ENCODE data around the gene GTF2E1.
A peak's percentile ranks its signal among the peaks of the same experiment; 100 is the strongest.

GTF2E1 gene

GRCh38 chr3:120742198-120742848 lies at the start of gene GTF2E1, which contains the start of gene RABL3:
TSS of gene GTF2E1 (plus strand) at chr3:120742744. CDS start at chr3:120750553, 7,809 bp downstream.
TSS of gene RABL3 (minus strand) at chr3:120742516. CDS start at chr3:120742507, 9 bp downstream.
- peak; percentile 97 for DNase-seq
- Histone ChIP-seq H3K27me3 (ENCODE audit: insufficient read depth, low read depth, severe bottlenecking) (no peaks in the 10 kb centered on the region), H3K9me3 (ENCODE audit: severe bottlenecking) (peaks cover 2% of the 10 kb centered on the region), H3K36me3 (peaks cover 10% of the 10 kb centered on the region; the same call in 1 of the 2 replicates), H3K27ac (peak within 1 kb of the TSS; percentile 98), H3K4me3 (ENCODE audit: low read depth, low read length) (peak within 1 kb of the TSS; percentile 99)
- TF ChIP-seq CTCF (IDR thresholded peaks at IDR 0.05; ENCODE audit: low read depth, low read length) = no peak

GRCh38 chr3:120693439-120694171 lies 48.9 kb upstream of the GTF2E1 start:
- Histone ChIP-seq H3K9me3 (ENCODE audit: severe bottlenecking) (no peaks in the 10 kb centered on the region), H3K27ac (no peak overlapping the region), H3K36me3 (peaks cover 3% of the 10 kb centered on the region; the same call in 1 of the 2 replicates), H3K27me3 (ENCODE audit: insufficient read depth, low read depth, severe bottlenecking) (no peaks in the 10 kb centered on the region), H3K4me3 (ENCODE audit: low read depth, low read length) (no peak overlapping the region)
- no peak for TF ChIP-seq CTCF (IDR thresholded peaks at IDR 0.05; ENCODE audit: low read depth, low read length)
- no peak for DNase-seq

- no peaks in the 10 kb centered on the region for H3K9me3 ChIP-seq (ENCODE audit: severe bottlenecking)
- H3K27ac ChIP-seq = no peak overlapping the region
- no peaks in the 10 kb centered on the region for H3K27me3 ChIP-seq (ENCODE audit: insufficient read depth, low read depth, severe bottlenecking)
- TF ChIP-seq CTCF (IDR thresholded peaks at IDR 0.05; ENCODE audit: low read depth, low read length) = no peak
- no peak overlapping the region for H3K4me3 ChIP-seq (ENCODE audit: low read depth, low read length)
- no peak for DNase-seq
- peaks cover 5% of the 10 kb centered on the region for H3K36me3 ChIP-seq
Observed at GRCh38 chr3:120699333-120699732, 43.2 kb upstream of the GTF2E1 start.

GRCh38 chr3:120705884-120706582 lies 36.5 kb upstream of the GTF2E1 start:
- H3K4me3 ChIP-seq (ENCODE audit: low read depth, low read length) = no peak overlapping the region
- no peaks in the 10 kb centered on the region for H3K27me3 ChIP-seq (ENCODE audit: insufficient read depth, low read depth, severe bottlenecking)
- no peaks in the 10 kb centered on the region for H3K9me3 ChIP-seq (ENCODE audit: severe bottlenecking)
- no peak for TF ChIP-seq CTCF (IDR thresholded peaks at IDR 0.05; ENCODE audit: low read depth, low read length)
- H3K27ac ChIP-seq = no peak overlapping the region
- H3K36me3 ChIP-seq = peaks cover 9% of the 10 kb centered on the region; the same call in 1 of the 2 replicates
- no peak for DNase-seq

GRCh38 chr3:120706950-120707349 lies 35.6 kb upstream of the GTF2E1 start:
- H3K27ac ChIP-seq = no peak overlapping the region
- no peaks in the 10 kb centered on the region for H3K9me3 ChIP-seq (ENCODE audit: severe bottlenecking)
- H3K36me3 ChIP-seq = peaks cover 9% of the 10 kb centered on the region; the same call in 1 of the 2 replicates
- no peak for DNase-seq
- H3K27me3 ChIP-seq (ENCODE audit: insufficient read depth, low read depth, severe bottlenecking) = no peaks in the 10 kb centered on the region
- no peak overlapping the region for H3K4me3 ChIP-seq (ENCODE audit: low read depth, low read length)
- no peak for TF ChIP-seq CTCF (IDR thresholded peaks at IDR 0.05; ENCODE audit: low read depth, low read length)
